ENCODE measurements around the gene LBHD2. TPM values are rescaled to one million over a fixed set of nuclear protein-coding genes. Genes with fewer than 3 reads are reported as not detected.

LBHD2 gene
- polyA plus RNA-seq, 1 donor from 2014 or later = not detected

DNA sequence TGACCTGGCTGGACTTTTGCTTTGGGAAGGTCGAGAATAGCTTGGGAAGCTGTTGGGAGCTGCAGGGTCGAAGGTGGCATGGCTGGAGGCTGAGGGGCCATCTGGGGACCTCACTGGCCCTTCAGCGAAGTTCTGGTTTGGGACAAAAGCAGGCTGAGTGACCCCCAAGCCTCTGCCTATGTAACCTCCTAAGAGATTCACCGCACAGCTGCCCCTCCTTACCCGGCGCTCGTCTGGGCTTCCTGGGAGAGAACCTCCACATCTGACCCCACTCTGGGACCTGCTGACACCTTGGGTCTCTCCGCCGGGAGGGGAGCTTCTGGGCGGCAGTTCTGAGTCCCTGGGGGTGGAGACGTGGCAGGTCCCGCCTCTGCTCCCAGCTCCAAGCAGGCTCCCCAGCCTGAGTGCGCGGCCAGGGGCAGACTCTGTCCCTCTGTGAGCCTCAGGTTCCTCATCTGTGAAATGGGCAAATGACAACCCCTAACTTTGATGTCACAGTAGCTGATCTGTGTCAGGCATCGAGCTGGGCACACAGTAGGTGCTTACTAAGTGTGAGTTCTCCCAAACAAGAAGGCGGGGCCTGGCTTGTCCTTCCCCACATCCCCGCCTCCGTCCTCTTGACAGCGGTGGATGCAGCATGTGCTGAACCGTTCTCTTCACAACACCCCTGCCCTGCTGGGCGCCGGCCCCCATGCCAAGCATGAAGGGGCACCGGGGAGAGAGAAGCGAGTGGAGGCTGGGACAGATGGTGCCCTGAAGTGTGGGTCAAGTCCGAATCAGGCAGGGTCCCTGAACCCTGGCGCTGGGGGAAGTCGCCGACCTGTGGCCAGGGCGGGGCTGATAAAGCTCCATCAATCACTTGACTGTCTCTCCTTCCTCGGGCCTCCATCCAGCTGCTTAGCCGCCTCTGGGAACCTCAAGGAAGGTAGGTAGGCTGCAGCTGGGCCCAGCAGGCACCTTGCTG is 14.3 kb downstream of the LBHD2 start:
- H4K20me1 ChIP-seq (ENCODE audit: insufficient read depth) = no peaks in the 10 kb centered on the region
- TF ChIP-seq CTCF (IDR thresholded peaks at IDR 0.05; ENCODE audit: poor library complexity, severe bottlenecking) (no peak), POLR2AphosphoS5 (IDR thresholded peaks at IDR 0.05) (no peak)
- H3K9me3 ChIP-seq (ENCODE audit: low read length) = no peaks in the 10 kb centered on the region
- H3K27ac ChIP-seq (ENCODE audit: low read length) = no peak overlapping the region
- H3K27me3 ChIP-seq (ENCODE audit: insufficient read depth, low read depth, low read length) = peaks cover 20% of the 10 kb centered on the region
- H3K9me2 ChIP-seq (ENCODE audit: insufficient read depth, low read length) = no peaks in the 10 kb centered on the region
- no peaks in the 10 kb centered on the region for H3K79me2 ChIP-seq (replicated peaks; ENCODE audit: insufficient read depth, low read length)
- H3K36me3 ChIP-seq (ENCODE audit: insufficient read depth, low read length) = no peaks in the 10 kb centered on the region
- no peaks in the 10 kb centered on the region for H3F3A ChIP-seq (ENCODE audit: insufficient read depth, low read length, poor library complexity, severe bottlenecking)
- H3K9ac ChIP-seq (ENCODE audit: low read length) = no peak overlapping the region
- no peak overlapping the region for H2AFZ ChIP-seq (ENCODE audit: low read depth, low read length)
- no peak overlapping the region for H3K4me3 ChIP-seq (ENCODE audit: low read length)
- no peak overlapping the region for H3K4me2 ChIP-seq (ENCODE audit: low read length)

- H3K27me3 ChIP-seq (ENCODE audit: insufficient read depth, low read depth, low read length) = peaks cover 30% of the 10 kb centered on the region
- H3K9me2 ChIP-seq (ENCODE audit: insufficient read depth, low read length) = no peaks in the 10 kb centered on the region
- no peaks in the 10 kb centered on the region for H4K20me1 ChIP-seq (ENCODE audit: insufficient read depth)
- no peak overlapping the region for H2AFZ ChIP-seq (ENCODE audit: low read depth, low read length)
- H3K4me3 ChIP-seq (ENCODE audit: low read length) = no peak overlapping the region
- H3K79me2 ChIP-seq (replicated peaks; ENCODE audit: insufficient read depth, low read length) = no peaks in the 10 kb centered on the region
- H3F3A ChIP-seq (ENCODE audit: insufficient read depth, low read length, poor library complexity, severe bottlenecking) = no peaks in the 10 kb centered on the region
- H3K9ac ChIP-seq (ENCODE audit: low read length) = no peak overlapping the region
- TF ChIP-seq EP300 (conservative IDR thresholded peaks at IDR 0.05; ENCODE audit: poor library complexity, severe bottlenecking) = no peak
- no peak for TF ChIP-seq EZH2 (IDR thresholded peaks at IDR 0.05; ENCODE audit: borderline replicate concordance, insufficient read depth, low read length, poor library complexity, severe bottlenecking)
- TF ChIP-seq SMC3 (conservative IDR thresholded peaks at IDR 0.05; ENCODE audit: poor library complexity) = no peak
- TF ChIP-seq POLR2AphosphoS5 (IDR thresholded peaks at IDR 0.05) = no peak
- TF ChIP-seq REST (IDR thresholded peaks at IDR 0.05; ENCODE audit: borderline replicate concordance) = no peak
- no peak for TF ChIP-seq TAF1 (IDR thresholded peaks at IDR 0.05; ENCODE audit: low read depth)
- no peak for TF ChIP-seq MXI1 (conservative IDR thresholded peaks at IDR 0.05; ENCODE audit: poor library complexity, severe bottlenecking)
- no peak for TF ChIP-seq RAD21 (conservative IDR thresholded peaks at IDR 0.05)
- no peak for TF ChIP-seq CTCF (IDR thresholded peaks at IDR 0.05; ENCODE audit: poor library complexity, severe bottlenecking)
- no peaks in the 10 kb centered on the region for H3K9me3 ChIP-seq (ENCODE audit: low read length)
- H3K4me2 ChIP-seq (ENCODE audit: low read length) = no peak overlapping the region
- H3K36me3 ChIP-seq (ENCODE audit: insufficient read depth, low read length) = no peaks in the 10 kb centered on the region
- H3K27ac ChIP-seq (ENCODE audit: low read length) = no peak overlapping the region
These were observed 15.2 kb downstream of the LBHD2 start for GRCh38 chr14:103099081-103099732.

Data from neural cell (in vitro differentiated cells).